IMR-90 (cell line): ENCODE measurements around the gene GPR137. TPM values are rescaled to one million over a fixed set of nuclear protein-coding genes. Genes with fewer than 3 reads are reported as not detected.

Source experiments
- BHLHE40 ChIP-seq: fragments of 150-350 bp; IDR thresholded peaks from 2 replicates; pipeline ENCODE4 v1.6.1; 2016; ENCODE audit warnings: mild to moderate bottlenecking, low read depth, low read length
- MAZ ChIP-seq: IDR thresholded peaks from 2 replicates; pipeline ENCODE4 v1.6.1; 2012; ENCODE audit warnings: low read depth, mild to moderate bottlenecking, low read length, improper control_type of control experiment, moderate library complexity, borderline replicate concordance
- POLR2A ChIP-seq: IDR thresholded peaks from 2 replicates; pipeline ENCODE4 v1.6.1; 2012; ENCODE audit warnings: mild to moderate bottlenecking, low read depth, low read length
- polyA plus RNA-seq, 3 experiments: library from polyadenylated mRNA; depleted of rRNA; stranded (reverse); fragments of >200 nt; gene quantifications; 2 replicates each; pipeline ENCODE4 v1.2.3, GENCODE V29; 2012; ENCODE audit warnings: low replicate concordance in 1 of 3
- total RNA-seq: library from RNA; depleted of rRNA; stranded (reverse); fragments of >200 nt; gene quantifications from 2 replicates; pipeline ENCODE4 v1.2.3, GENCODE V29; 2012
- TF ChIP-seq, protein P1 (sequence below): fragments of 150-350 bp; IDR thresholded peaks from 2 replicates; pipeline ENCODE4 v1.6.1; 2016; ENCODE audit warnings: low read depth, mild to moderate bottlenecking, low read length, moderate library complexity, borderline replicate concordance

Gene GPR137
- total and polyA plus RNA-seq, 2 of the 4 experiments (the other 2 are of a cell fraction), result 3.6 to 26.0 TPM

DNA sequence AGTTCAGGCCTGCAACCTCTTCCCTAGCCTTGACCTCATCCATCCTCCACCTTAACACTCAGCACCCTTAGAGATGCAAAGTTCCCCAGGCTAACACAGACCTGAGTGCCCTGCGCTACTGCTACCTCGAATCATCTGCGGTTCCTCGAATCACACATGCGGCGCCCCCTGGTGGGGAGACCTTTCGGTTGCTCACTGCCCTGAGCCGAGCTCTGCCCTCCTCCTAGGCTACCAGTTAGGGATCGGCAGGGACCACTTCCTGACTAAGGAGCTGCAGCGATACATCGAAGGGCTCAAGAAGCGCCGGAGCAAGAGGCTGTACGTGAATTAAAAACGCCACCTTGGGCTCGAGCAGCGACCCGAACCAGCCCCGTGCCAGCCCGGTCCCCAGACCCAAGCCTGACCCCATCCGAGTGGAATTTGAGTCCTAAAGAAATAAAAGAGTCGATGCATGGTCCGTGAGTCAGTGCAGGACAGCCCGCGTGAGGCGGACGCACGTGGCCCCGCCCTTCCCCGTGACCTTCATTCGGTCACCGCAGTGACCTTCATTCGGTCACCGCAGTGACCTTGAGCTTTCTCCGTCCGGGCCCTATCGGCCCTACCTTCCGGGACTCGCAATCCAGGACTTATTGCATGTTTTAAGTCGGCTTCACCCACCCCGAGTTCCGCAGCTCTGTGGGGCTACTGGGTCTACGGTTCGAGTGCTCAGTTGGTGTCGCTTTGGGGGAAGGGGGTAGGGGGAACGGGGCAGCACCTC is 18.8 kb downstream of the GPR137 start (continued):
- TF ChIP-seq, protein P1, sequence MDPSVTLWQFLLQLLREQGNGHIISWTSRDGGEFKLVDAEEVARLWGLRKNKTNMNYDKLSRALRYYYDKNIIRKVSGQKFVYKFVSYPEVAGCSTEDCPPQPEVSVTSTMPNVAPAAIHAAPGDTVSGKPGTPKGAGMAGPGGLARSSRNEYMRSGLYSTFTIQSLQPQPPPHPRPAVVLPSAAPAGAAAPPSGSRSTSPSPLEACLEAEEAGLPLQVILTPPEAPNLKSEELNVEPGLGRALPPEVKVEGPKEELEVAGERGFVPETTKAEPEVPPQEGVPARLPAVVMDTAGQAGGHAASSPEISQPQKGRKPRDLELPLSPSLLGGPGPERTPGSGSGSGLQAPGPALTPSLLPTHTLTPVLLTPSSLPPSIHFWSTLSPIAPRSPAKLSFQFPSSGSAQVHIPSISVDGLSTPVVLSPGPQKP, result no peak
- TF ChIP-seq BHLHE40 (peak; percentile 88), POLR2A (no peak), MAZ (peak; percentile 30; the same call in 1 of the 2 replicates)
